OCI-LY7 (cell line): ENCODE data around the gene SLC22A8. TPM values are rescaled to one million over a fixed set of nuclear protein-coding genes. Genes with fewer than 3 reads are reported as not detected.

Experiments
- BruUV-seq: library from RNA; stranded (reverse); fragments of 400-500 nt; replicated peaks from 2 replicates; lab custom pipeline; 2021; lab: Mats Ljungman, UMichigan
- CTCF ChIA-PET: fragments of 300-600 bp; sonication (Branson Sonifier 250); formaldehyde crosslinking; loops from one replicate; lab custom pipeline; 2022; ENCODE audit warnings: antibody characterized with exemption; ENCODE audit not compliant: unreplicated experiment; lab: Charles Lee
- POLR2A ChIA-PET: fragments of 300-600 bp; sonication (Branson Sonifier 250); formaldehyde crosslinking; loops from one replicate; lab custom pipeline; 2022; ENCODE audit warnings: antibody characterized with exemption; lab: Charles Lee
- DNase-seq: peaks from one replicate; pipeline ENCODE4 v3.0.0-alpha.2; 2015; ENCODE audit warnings: low spot score
- H2AFZ ChIP-seq: fragments of 200-600 bp; sonication (generic), shearing (Covaris generic); 2 replicates; pipeline ENCODE4 v1.6.1; 2014; ENCODE audit warnings: mild to moderate bottlenecking, antibody characterized with exemption, low read length, moderate library complexity
- H3K27ac ChIP-seq: fragments of 200-600 bp; sonication (generic); 2 replicates; pipeline ENCODE4 v1.5.1; 2014; ENCODE audit warnings: mixed run types, low read depth, mild to moderate bottlenecking, moderate library complexity, low read length, inconsistent platforms; ENCODE audit not compliant: poor library complexity, severe bottlenecking
- H3K36me3 ChIP-seq: fragments of 200-600 bp; sonication (generic); 2 replicates; pipeline ENCODE4 v1.6.1; 2014; ENCODE audit warnings: mild to moderate bottlenecking, antibody characterized with exemption, low read length, moderate library complexity, mixed read lengths; ENCODE audit not compliant: insufficient read depth
- H3K4me1 ChIP-seq: fragments of 200-600 bp; sonication (generic); 2 replicates; pipeline ENCODE4 v1.5.1; 2014; ENCODE audit warnings: mild to moderate bottlenecking, low read length; ENCODE audit not compliant: insufficient read depth, poor library complexity, severe bottlenecking
- H3K4me2 ChIP-seq: fragments of 200-600 bp; sonication (generic); 2 replicates; pipeline ENCODE4 v1.6.1; 2014; ENCODE audit warnings: mild to moderate bottlenecking, low read length
- H3K4me3 ChIP-seq: fragments of 200-600 bp; sonication (generic); 2 replicates; pipeline ENCODE4 v1.5.1; 2014; ENCODE audit warnings: mild to moderate bottlenecking, low read depth, low read length; ENCODE audit not compliant: poor library complexity, severe bottlenecking
- H3K79me2 ChIP-seq: fragments of 200-600 bp; sonication (generic); 2 replicates; pipeline ENCODE4 v1.6.1; 2016; ENCODE audit warnings: low read depth, mild to moderate bottlenecking, low read length, moderate library complexity, mixed read lengths; ENCODE audit not compliant: insufficient read depth
- H3K9me2 ChIP-seq: fragments of 200-600 bp; sonication (generic); 2 replicates; pipeline ENCODE4 v1.6.1; 2016; ENCODE audit warnings: mild to moderate bottlenecking, low read length, mixed read lengths; ENCODE audit not compliant: insufficient read depth
- H3K9me3 ChIP-seq: fragments of 200-600 bp; sonication (generic); 2 replicates; pipeline ENCODE4 v1.6.1; 2014; ENCODE audit warnings: mild to moderate bottlenecking, mixed run types, low read length, mixed read lengths
- H4K20me1 ChIP-seq: fragments of 200-600 bp; sonication (generic); 2 replicates; pipeline ENCODE4 v1.6.1; 2014; ENCODE audit warnings: mild to moderate bottlenecking, antibody characterized with exemption, low read length, moderate library complexity, mixed read lengths; ENCODE audit not compliant: insufficient read depth
- EZH2phosphoT487 ChIP-seq: fragments of 200-600 bp; sonication (generic); IDR thresholded peaks from 2 replicates; pipeline ENCODE4 v1.6.1; 2018; ENCODE audit warnings: low read depth, borderline replicate concordance, mild to moderate bottlenecking, mixed run types, antibody characterized with exemption, low read length, moderate library complexity, mixed read lengths
- intact Hi-C: fragments of 100-400 bp; cut with micrococcal nuclease; formaldehyde crosslinking; loops from one replicate; pipeline ENCODE4 v1.10.0; 2022; ENCODE audit not compliant: unreplicated experiment
- total RNA-seq, 2 experiments: library from RNA; depleted of rRNA in 1 of 2; stranded (reverse); fragments of >200 nt in 1 of 2; shearing (Covaris generic) in 1 of 2; gene quantifications; 2 replicates each; pipeline ENCODE4 v1.2.3, GENCODE V29; 2014 to 2022
- TF ChIP-seq, protein P1 (sequence below): fragments of 200-600 bp; sonication (generic); conservative IDR thresholded peaks from 2 replicates; pipeline ENCODE4 v1.5.1; 2014; ENCODE audit warnings: mild to moderate bottlenecking, antibody characterized with exemption, low read length, moderate library complexity, mixed read lengths

SLC22A8 gene
- total RNA-seq, 2 experiments from 2014 or later, result not detected

DNA sequence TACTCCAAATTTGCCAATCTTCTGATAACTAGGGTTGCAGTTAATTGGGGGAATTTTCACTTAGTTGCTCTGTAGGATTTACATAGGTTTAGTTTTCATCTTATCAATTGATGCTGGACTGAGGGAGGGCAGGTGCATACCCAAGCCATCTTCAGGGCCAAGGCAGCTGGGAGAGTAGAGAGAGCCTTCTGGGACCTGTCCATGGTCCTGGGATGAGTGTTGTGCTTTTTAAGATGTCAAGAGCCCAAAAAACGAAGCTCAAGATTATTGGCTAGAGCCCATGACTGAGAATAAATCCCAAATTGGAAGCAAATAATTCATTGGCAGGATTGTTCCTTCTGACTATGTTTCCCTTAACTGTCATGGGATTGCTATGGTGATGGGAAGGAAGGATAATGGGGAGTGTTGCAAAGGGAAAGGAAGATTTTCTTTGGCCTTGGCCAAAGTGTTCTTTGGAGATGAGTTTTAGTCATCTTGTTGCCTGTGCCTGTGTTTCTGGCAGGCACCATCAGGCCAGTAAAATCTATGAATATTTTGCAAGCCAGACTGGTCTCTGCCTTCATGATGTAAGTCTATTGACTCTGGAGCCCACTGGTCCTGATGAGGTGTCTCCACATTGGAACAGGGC, 35.4 kb downstream of the SLC22A8 start:
- intact Hi-C loops, result no loop called here
- H2AFZ ChIP-seq, result no peak overlapping the region

DNA sequence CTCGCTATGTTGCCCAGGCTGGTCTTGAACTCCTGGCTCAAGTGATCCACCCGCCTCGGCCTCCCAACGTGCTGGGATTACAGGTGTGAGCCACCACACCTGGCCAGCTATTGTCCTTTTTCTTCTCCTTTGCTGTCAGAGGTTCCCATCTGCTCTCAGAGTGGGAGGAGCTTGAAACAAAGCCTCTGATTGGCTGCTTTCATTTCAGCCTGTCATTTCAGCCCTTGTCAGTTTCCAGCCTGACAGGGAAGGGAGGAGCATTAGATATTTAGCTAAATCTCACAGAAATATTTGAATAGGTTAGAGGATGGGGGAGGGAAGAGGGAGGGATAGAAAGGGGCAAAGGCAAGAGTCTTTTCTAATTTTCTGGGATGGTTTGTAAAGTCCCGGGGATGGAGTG, 39.5 kb downstream of the SLC22A8 start:
- intact Hi-C loops, result no loop called here
- POLR2A ChIA-PET, result interaction anchor here (0.7 kb wide), 1 partner anchor 243 kb away, joined by 3 read pairs; no protein-coding TSS in a partner anchor

More for the DNA sequence above, 35.4 kb downstream of the SLC22A8 start:
- DNase-seq, result no peak
- H3K79me2 ChIP-seq, result no peaks in the 10 kb centered on the region
- H3K36me3 ChIP-seq, result no peaks in the 10 kb centered on the region
- H3K9me2 ChIP-seq, result no peaks in the 10 kb centered on the region
- H3K4me3 ChIP-seq, result no peak overlapping the region
- H3K27ac ChIP-seq, result no peak overlapping the region
- ChIA-PET CTCF (no interaction called here), POLR2A (no interaction called here)
- TF ChIP-seq, protein P1, sequence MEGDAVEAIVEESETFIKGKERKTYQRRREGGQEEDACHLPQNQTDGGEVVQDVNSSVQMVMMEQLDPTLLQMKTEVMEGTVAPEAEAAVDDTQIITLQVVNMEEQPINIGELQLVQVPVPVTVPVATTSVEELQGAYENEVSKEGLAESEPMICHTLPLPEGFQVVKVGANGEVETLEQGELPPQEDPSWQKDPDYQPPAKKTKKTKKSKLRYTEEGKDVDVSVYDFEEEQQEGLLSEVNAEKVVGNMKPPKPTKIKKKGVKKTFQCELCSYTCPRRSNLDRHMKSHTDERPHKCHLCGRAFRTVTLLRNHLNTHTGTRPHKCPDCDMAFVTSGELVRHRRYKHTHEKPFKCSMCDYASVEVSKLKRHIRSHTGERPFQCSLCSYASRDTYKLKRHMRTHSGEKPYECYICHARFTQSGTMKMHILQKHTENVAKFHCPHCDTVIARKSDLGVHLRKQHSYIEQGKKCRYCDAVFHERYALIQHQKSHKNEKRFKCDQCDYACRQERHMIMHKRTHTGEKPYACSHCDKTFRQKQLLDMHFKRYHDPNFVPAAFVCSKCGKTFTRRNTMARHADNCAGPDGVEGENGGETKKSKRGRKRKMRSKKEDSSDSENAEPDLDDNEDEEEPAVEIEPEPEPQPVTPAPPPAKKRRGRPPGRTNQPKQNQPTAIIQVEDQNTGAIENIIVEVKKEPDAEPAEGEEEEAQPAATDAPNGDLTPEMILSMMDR, result no peak
- TF ChIP-seq EZH2phosphoT487, result no peak
- H4K20me1 ChIP-seq, result no peaks in the 10 kb centered on the region
- H3K4me2 ChIP-seq, result no peak overlapping the region
- no TSS peak for BruUV-seq
- no peaks in the 10 kb centered on the region for H3K4me1 ChIP-seq
- no peaks in the 10 kb centered on the region for H3K9me3 ChIP-seq

More for the DNA sequence above, 39.5 kb downstream of the SLC22A8 start:
- DNase-seq, result peak; percentile 9
- H3K9me2 ChIP-seq, result no peaks in the 10 kb centered on the region
- H3K9me3 ChIP-seq, result no peaks in the 10 kb centered on the region
- no peak overlapping the region for H3K4me3 ChIP-seq
- CTCF ChIA-PET, result interaction anchor here (1.3 kb wide), 1 partner anchor 70 kb away, joined by 3 read pairs; no protein-coding TSS in a partner anchor
- H4K20me1 ChIP-seq, result no peaks in the 10 kb centered on the region
- H2AFZ ChIP-seq, result no peak overlapping the region
- no peaks in the 10 kb centered on the region for H3K79me2 ChIP-seq
- no peaks in the 10 kb centered on the region for H3K36me3 ChIP-seq
- no peak for TF ChIP-seq EZH2phosphoT487
- TF ChIP-seq, protein P1, result no peak
- no peak overlapping the region for H3K4me2 ChIP-seq
- H3K27ac ChIP-seq, result no peak overlapping the region
- BruUV-seq, result no TSS peak
- no peaks in the 10 kb centered on the region for H3K4me1 ChIP-seq
